Liver (tissue), 9 donors: ENCODE measurements around the gene ZNF496. TPM values are rescaled to one million over a fixed set of nuclear protein-coding genes. Genes with fewer than 3 reads are reported as not detected.

Experiments
- DNase-seq: peaks from one replicate; pipeline ENCODE4 v3.0.0-alpha.2; 2017; ENCODE audit warnings: low spot score
- H3K27ac ChIP-seq, 2 donors: one replicate each; pipeline ENCODE4 v1.7.0; 2013; ENCODE audit warnings: inconsistent platforms in 2 of 2, low read length in 2 of 2, control low read depth in 1 of 2, low read depth in 1 of 2, mild to moderate bottlenecking in 1 of 2
- H3K27me3 ChIP-seq, 4 donors: one replicate each; pipeline versions ENCODE4 v1.6.1 to v1.7.0; 2013; ENCODE audit warnings: low read length in 3 of 4, inconsistent platforms in 1 of 4, mild to moderate bottlenecking in 1 of 4, moderate library complexity in 1 of 4; ENCODE audit not compliant: control insufficient read depth in 4 of 4, insufficient read depth in 4 of 4
- H3K36me3 ChIP-seq, 4 donors: one replicate each; pipeline versions ENCODE4 v1.6.1 to v1.7.0; 2013; ENCODE audit warnings: low read length in 3 of 4, mild to moderate bottlenecking in 3 of 4, low read depth in 1 of 4, moderate library complexity in 1 of 4; ENCODE audit not compliant: control insufficient read depth in 4 of 4, insufficient read depth in 3 of 4
- H3K4me1 ChIP-seq, 4 donors: one replicate each; pipeline versions ENCODE4 v1.6.1 to v1.7.0; 2013; ENCODE audit warnings: low read length in 3 of 4, mild to moderate bottlenecking in 3 of 4, moderate library complexity in 1 of 4; ENCODE audit not compliant: control insufficient read depth in 4 of 4, insufficient read depth in 4 of 4
- H3K4me3 ChIP-seq, 3 donors: one replicate each; pipeline versions ENCODE4 v1.6.1 to v1.7.0; 2013; ENCODE audit warnings: low read length in 3 of 3, control low read depth in 1 of 3, low read depth in 1 of 3, mild to moderate bottlenecking in 1 of 3
- H3K9ac ChIP-seq, 2 donors: one replicate each; pipeline ENCODE4 v1.7.0; 2013; ENCODE audit warnings: low read length in 2 of 2, mild to moderate bottlenecking in 2 of 2, moderate library complexity in 2 of 2, control low read depth in 1 of 2, low read depth in 1 of 2
- H3K9me3 ChIP-seq, 4 donors: one replicate each; pipeline versions ENCODE4 v1.6.1 to v1.7.0; 2013; ENCODE audit warnings: low read length in 3 of 4; ENCODE audit not compliant: control insufficient read depth in 4 of 4
- FOXA2 ChIP-seq: IDR thresholded peaks from 2 replicates; pipeline ENCODE4 v1.6.1; 2016; ENCODE audit warnings: antibody characterized with exemption
- GABPA ChIP-seq, 2 donors: IDR thresholded peaks in 1 of 2; conservative IDR thresholded peaks in 1 of 2; 2 replicates each; pipeline ENCODE4 v1.6.1; 2016; ENCODE audit warnings: antibody characterized with exemption in 2 of 2, mild to moderate bottlenecking in 1 of 2, moderate library complexity in 1 of 2
- HNF4G ChIP-seq: IDR thresholded peaks from 2 replicates; pipeline ENCODE4 v1.6.1; 2016; ENCODE audit warnings: antibody characterized with exemption
- JUND ChIP-seq, 2 donors: IDR thresholded peaks; 2 replicates each; pipeline ENCODE4 v1.6.1; 2016; ENCODE audit warnings: antibody characterized with exemption in 2 of 2
- NR2F2 ChIP-seq: IDR thresholded peaks from 2 replicates; pipeline ENCODE4 v1.6.1; 2016; ENCODE audit warnings: antibody characterized with exemption
- RAD21 ChIP-seq, 2 donors: IDR thresholded peaks; 2 replicates each; pipeline ENCODE4 v1.6.1; 2016; ENCODE audit warnings: antibody characterized with exemption in 2 of 2, mild to moderate bottlenecking in 2 of 2
- RXRA ChIP-seq, 2 donors: IDR thresholded peaks; 2 replicates each; pipeline ENCODE4 v1.6.1; 2017 to 2018; ENCODE audit warnings: antibody characterized with exemption in 2 of 2, mild to moderate bottlenecking in 1 of 2
- SP1 ChIP-seq: IDR thresholded peaks from 2 replicates; pipeline ENCODE4 v1.6.1; 2018; ENCODE audit warnings: antibody characterized with exemption, mild to moderate bottlenecking
- TAF1 ChIP-seq: conservative IDR thresholded peaks from 2 replicates; pipeline ENCODE4 v1.6.1; 2016; ENCODE audit warnings: antibody characterized with exemption, mild to moderate bottlenecking
- YY1 ChIP-seq: IDR thresholded peaks from 2 replicates; pipeline ENCODE4 v1.6.1; 2016; ENCODE audit warnings: antibody characterized with exemption, mild to moderate bottlenecking
- WGBS: extraction: QIAGEN DNeasy Blood & Tissue Kit; methylation state at CpG from one replicate; pipeline ENCODE4 v1.1.7; 2013; 5-methylcytosine and 5-hydroxymethylcytosine counted together
- polyA plus RNA-seq, 2 donors: library from polyadenylated mRNA; stranded (reverse) in 1 of 2; unstranded in 1 of 2; fragments of 200-250 nt in 1 of 2; fragments of >200 nt in 1 of 2; fragmentation: Nextera tagmentation in 1 of 2; extraction: Ambion mirVana in 1 of 2; gene quantifications; one replicate each; pipeline versions ENCODE4 v1.2.1 to v1.2.3, GENCODE V29; 2013 to 2015
- total RNA-seq, 2 donors: library from RNA; depleted of rRNA; stranded (reverse); fragments of >200 nt; gene quantifications; one replicate each; pipeline ENCODE4 v1.2.3, GENCODE V29; 2014
- TF ChIP-seq, protein P1 (sequence below): IDR thresholded peaks from 2 replicates; pipeline ENCODE4 v1.6.1; 2016; ENCODE audit warnings: antibody characterized with exemption
- TF ChIP-seq, protein P2 (sequence below): IDR thresholded peaks from 2 replicates; pipeline ENCODE4 v1.6.1; 2016; ENCODE audit warnings: antibody characterized with exemption, mild to moderate bottlenecking
- TF ChIP-seq, protein P3 (sequence below): fragments of 150-350 bp; IDR thresholded peaks from 2 replicates; pipeline ENCODE4 v1.5.1; 2017; ENCODE audit warnings: improper control_type of control experiment, low read depth, low read length; ENCODE audit not compliant: missing input control
- donor health status: healthy.
- donor health status: healthy.
- donor health status: healthy.
- donor health status: healthy.
- donor health status: healthy.

ZNF496 gene
- total and polyA plus RNA-seq, 4 donors: 0.93 to 7.5 (median 4.7) TPM

DNA sequence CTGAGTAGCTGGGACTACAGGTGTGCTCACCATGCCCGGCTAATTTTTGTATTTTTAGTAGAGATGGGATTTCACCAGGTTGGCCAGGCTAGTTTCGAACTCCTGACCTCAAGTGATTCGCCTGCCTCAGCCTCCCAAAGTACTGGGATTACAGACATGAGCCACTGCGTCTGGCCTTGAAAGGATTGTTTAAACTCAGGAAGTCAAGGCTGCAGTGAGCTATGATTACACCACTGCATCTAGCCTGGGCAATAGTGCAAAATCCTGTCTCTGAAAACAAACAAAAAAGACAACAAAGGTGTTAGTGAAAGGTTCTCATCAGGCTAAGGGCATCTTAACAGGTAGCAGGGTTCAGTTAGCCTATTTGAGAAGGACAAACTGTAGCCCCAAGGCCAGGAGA, 14.2 kb upstream of the ZNF496 start:
- Histone ChIP-seq H3K4me1 (peaks cover 0 to 2% (median 0%) of the 10 kb centered on the region in 4 donors), H3K36me3 (no peaks in the 10 kb centered on the region), H3K27ac (no peak overlapping the region), H3K27me3 (no peaks in the 10 kb centered on the region), H3K4me3 (no peak overlapping the region), H3K9me3 (no peaks in the 10 kb centered on the region), H3K9ac (no peak overlapping the region)
- no peak for DNase-seq
- 85% methylated on average over 4 of the region's 4 CpGs for WGBS
- TF ChIP-seq SP1: no peak
- no peak for TF ChIP-seq RXRA (IDR thresholded peaks at IDR 0.05)
- TF ChIP-seq JUND (IDR thresholded peaks at IDR 0.05): no peak
- TF ChIP-seq, protein P1, sequence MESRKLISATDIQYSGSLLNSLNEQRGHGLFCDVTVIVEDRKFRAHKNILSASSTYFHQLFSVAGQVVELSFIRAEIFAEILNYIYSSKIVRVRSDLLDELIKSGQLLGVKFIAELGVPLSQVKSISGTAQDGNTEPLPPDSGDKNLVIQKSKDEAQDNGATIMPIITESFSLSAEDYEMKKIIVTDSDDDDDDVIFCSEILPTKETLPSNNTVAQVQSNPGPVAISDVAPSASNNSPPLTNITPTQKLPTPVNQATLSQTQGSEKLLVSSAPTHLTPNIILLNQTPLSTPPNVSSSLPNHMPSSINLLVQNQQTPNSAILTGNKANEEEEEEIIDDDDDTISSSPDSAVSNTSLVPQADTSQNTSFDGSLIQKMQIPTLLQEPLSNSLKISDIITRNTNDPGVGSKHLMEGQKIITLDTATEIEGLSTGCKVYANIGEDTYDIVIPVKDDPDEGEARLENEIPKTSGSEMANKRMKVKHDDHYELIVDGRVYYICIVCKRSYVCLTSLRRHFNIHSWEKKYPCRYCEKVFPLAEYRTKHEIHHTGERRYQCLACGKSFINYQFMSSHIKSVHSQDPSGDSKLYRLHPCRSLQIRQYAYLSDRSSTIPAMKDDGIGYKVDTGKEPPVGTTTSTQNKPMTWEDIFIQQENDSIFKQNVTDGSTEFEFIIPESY: no peak
- no peak for TF ChIP-seq FOXA2
- TF ChIP-seq TAF1: no peak
- TF ChIP-seq HNF4G: no peak
- no peak for TF ChIP-seq GABPA (IDR thresholded peaks at IDR 0.05 in 1 of 2, conservative IDR thresholded peaks at IDR 0.05 in 1 of 2)
- no peak for TF ChIP-seq NR2F2

DNA sequence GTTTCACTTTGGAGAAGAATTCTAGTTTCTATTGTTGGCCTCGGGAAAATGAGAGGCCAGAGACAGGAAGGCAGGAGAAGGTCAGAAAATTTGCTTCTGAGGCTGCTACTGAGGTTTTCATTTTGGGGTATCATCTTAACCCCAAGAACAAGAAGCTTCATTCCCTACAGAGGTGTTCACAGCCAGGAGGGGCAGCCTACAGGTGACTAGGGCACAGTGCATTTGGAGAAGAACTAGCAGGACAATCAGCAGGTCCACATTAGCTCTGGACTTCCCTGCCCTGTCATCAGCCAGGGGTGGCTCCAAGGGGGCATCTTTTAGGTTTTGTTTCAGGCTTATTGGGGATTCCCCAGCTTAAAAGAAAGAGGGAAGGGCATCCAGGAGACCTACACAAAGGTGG, 12.1 kb upstream of the ZNF496 start:
- TF ChIP-seq, protein P1: no peak

DNA sequence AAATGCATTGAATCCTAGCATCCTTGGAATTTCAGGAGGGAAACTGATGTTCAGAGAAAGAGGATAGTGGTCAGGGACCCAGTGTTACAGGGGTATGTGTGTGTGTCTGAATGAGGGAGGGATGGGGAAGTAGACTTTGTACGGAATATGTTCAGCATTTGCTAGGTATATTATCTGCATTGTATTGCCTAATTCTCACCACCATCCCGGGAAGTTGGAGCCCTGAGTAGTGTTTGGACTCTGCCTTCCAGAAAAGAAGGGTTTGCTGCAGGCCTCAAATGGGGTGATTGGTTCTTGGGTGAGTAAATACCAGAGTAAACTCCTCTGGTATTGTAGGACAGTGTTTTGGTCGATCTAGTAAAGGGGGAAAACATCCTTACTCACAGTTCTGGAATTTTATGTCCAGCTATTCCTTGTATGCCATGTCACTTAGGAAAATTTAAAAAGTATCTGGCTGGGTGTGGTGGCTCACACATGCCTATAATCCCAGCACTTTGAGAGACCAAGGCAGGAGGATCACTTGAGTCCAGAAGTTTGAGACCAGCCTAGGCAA, 7.1 kb upstream of the ZNF496 start:
- DNase-seq: no peak
- H3K4me1 ChIP-seq: no peaks in the 10 kb centered on the region
- no peak overlapping the region for H3K27ac ChIP-seq
- no peak overlapping the region for H3K9ac ChIP-seq
- no peaks in the 10 kb centered on the region for H3K36me3 ChIP-seq
- no peaks in the 10 kb centered on the region for H3K27me3 ChIP-seq
- H3K4me3 ChIP-seq: no peak overlapping the region
- no peaks in the 10 kb centered on the region for H3K9me3 ChIP-seq
- whole genome bisulfite sequencing: 63% methylated on average over 3 of the region's 3 CpGs
- no peak for TF ChIP-seq YY1
- TF ChIP-seq, protein P1: no peak
- TF ChIP-seq, protein P2, sequence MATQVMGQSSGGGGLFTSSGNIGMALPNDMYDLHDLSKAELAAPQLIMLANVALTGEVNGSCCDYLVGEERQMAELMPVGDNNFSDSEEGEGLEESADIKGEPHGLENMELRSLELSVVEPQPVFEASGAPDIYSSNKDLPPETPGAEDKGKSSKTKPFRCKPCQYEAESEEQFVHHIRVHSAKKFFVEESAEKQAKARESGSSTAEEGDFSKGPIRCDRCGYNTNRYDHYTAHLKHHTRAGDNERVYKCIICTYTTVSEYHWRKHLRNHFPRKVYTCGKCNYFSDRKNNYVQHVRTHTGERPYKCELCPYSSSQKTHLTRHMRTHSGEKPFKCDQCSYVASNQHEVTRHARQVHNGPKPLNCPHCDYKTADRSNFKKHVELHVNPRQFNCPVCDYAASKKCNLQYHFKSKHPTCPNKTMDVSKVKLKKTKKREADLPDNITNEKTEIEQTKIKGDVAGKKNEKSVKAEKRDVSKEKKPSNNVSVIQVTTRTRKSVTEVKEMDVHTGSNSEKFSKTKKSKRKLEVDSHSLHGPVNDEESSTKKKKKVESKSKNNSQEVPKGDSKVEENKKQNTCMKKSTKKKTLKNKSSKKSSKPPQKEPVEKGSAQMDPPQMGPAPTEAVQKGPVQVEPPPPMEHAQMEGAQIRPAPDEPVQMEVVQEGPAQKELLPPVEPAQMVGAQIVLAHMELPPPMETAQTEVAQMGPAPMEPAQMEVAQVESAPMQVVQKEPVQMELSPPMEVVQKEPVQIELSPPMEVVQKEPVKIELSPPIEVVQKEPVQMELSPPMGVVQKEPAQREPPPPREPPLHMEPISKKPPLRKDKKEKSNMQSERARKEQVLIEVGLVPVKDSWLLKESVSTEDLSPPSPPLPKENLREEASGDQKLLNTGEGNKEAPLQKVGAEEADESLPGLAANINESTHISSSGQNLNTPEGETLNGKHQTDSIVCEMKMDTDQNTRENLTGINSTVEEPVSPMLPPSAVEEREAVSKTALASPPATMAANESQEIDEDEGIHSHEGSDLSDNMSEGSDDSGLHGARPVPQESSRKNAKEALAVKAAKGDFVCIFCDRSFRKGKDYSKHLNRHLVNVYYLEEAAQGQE: no peak
- TF ChIP-seq NR2F2: no peak
- no peak for TF ChIP-seq RAD21 (IDR thresholded peaks at IDR 0.05)
- no peak for TF ChIP-seq SP1
- TF ChIP-seq, protein P3, sequence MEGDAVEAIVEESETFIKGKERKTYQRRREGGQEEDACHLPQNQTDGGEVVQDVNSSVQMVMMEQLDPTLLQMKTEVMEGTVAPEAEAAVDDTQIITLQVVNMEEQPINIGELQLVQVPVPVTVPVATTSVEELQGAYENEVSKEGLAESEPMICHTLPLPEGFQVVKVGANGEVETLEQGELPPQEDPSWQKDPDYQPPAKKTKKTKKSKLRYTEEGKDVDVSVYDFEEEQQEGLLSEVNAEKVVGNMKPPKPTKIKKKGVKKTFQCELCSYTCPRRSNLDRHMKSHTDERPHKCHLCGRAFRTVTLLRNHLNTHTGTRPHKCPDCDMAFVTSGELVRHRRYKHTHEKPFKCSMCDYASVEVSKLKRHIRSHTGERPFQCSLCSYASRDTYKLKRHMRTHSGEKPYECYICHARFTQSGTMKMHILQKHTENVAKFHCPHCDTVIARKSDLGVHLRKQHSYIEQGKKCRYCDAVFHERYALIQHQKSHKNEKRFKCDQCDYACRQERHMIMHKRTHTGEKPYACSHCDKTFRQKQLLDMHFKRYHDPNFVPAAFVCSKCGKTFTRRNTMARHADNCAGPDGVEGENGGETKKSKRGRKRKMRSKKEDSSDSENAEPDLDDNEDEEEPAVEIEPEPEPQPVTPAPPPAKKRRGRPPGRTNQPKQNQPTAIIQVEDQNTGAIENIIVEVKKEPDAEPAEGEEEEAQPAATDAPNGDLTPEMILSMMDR: no peak
- TF ChIP-seq JUND (IDR thresholded peaks at IDR 0.05): no peak
- no peak for TF ChIP-seq TAF1
- no peak for TF ChIP-seq RXRA (IDR thresholded peaks at IDR 0.05)

More for the DNA sequence above, 12.1 kb upstream of the ZNF496 start:
- H3K9me3 ChIP-seq: no peaks in the 10 kb centered on the region
- H3K27ac ChIP-seq: no peak overlapping the region
- DNase-seq: no peak
- H3K4me3 ChIP-seq: no peak overlapping the region
- 78% methylated on average over 1 of the region's 1 CpG for WGBS
- H3K9ac ChIP-seq: no peak overlapping the region
- H3K27me3 ChIP-seq: no peaks in the 10 kb centered on the region
- H3K36me3 ChIP-seq: no peaks in the 10 kb centered on the region
- peaks cover 0 to 2% (median 0%) of the 10 kb centered on the region in 4 donors for H3K4me1 ChIP-seq
